H1 (cell line): ENCODE measurements around the gene ERC1. TPM values are rescaled to one million over a fixed set of nuclear protein-coding genes. Genes with fewer than 3 reads are reported as not detected.

ENCODE experiments used
- CTCF ChIA-PET: fragments of 300-600 bp; sonication (Branson Sonifier 250); formaldehyde crosslinking; loops from one replicate; lab custom pipeline; 2021; ENCODE audit not compliant: partially characterized antibody; lab: Charles Lee
- POLR2A ChIA-PET: fragments of 300-600 bp; sonication (Branson Sonifier 250); formaldehyde crosslinking; loops from one replicate; lab custom pipeline; 2021; ENCODE audit warnings: inconsistent platforms; ENCODE audit not compliant: partially characterized antibody; lab: Charles Lee
- DNase-seq, 2 experiments: peaks; one replicate each; pipeline versions ENCODE4 v3.0.0 to v3.0.0-alpha.2; 2010 to 2022; ENCODE audit warnings: low spot score in 2 of 2, low read depth in 1 of 2, mixed read lengths in 1 of 2
- FAIRE-seq: peaks from 2 replicates; lab custom pipeline; 2011; peaks lifted over from hg19 to GRCh38; lab: Jason Lieb, UNC
- H2AFZ ChIP-seq: 2 replicates; pipeline ENCODE4 v1.8.1; 2012; ENCODE audit warnings: low read length, inconsistent platforms
- H2AK5ac ChIP-seq: 2 replicates; pipeline ENCODE4 v1.6.1; 2013; ENCODE audit warnings: low read depth, low read length
- H2BK120ac ChIP-seq: replicated peaks from 2 replicates; pipeline ENCODE3; 2013; ENCODE audit warnings: low read depth, low read length, inconsistent platforms
- H2BK12ac ChIP-seq: 2 replicates; pipeline ENCODE4 v1.6.1; 2013; ENCODE audit warnings: low read depth, low read length
- H2BK15ac ChIP-seq: 2 replicates; pipeline ENCODE4 v1.6.1; 2013; ENCODE audit warnings: low read length
- H2BK20ac ChIP-seq: 2 replicates; pipeline ENCODE4 v1.6.1; 2013; ENCODE audit warnings: low read length
- H2BK5ac ChIP-seq: 2 replicates; pipeline ENCODE4 v1.6.1; 2013; ENCODE audit warnings: low read depth, low read length
- H3K14ac ChIP-seq: 2 replicates; pipeline ENCODE4 v1.6.1; 2013; ENCODE audit warnings: inconsistent platforms; ENCODE audit not compliant: insufficient read length
- H3K18ac ChIP-seq: 2 replicates; pipeline ENCODE4 v1.6.1; 2013; ENCODE audit warnings: low read length; ENCODE audit errors: extremely low read depth
- H3K23ac ChIP-seq: 2 replicates; pipeline ENCODE4 v1.6.1; 2013; ENCODE audit warnings: inconsistent platforms; ENCODE audit not compliant: insufficient read length
- H3K23me2 ChIP-seq: 2 replicates; pipeline ENCODE4 v1.6.1; 2013; ENCODE audit warnings: low read depth, low read length
- H3K27ac ChIP-seq: 2 replicates; pipeline ENCODE4 v1.6.1; 2011; ENCODE audit warnings: low read depth, low read length, inconsistent platforms
- H3K27me3 ChIP-seq, 4 experiments: replicated peaks in 1 of 4; 1 replicate in 1 of 4; 2 replicates in 3 of 4; pipeline versions ENCODE4 v1.6.1 to v1.8.1; 2011 to 2013; ENCODE audit warnings: low read length in 3 of 4, mild to moderate bottlenecking in 3 of 4, inconsistent platforms in 2 of 4, mixed read lengths in 2 of 4, moderate library complexity in 1 of 4; ENCODE audit not compliant: control insufficient read depth in 3 of 4, insufficient read depth in 3 of 4; ENCODE audit errors: extremely low read depth in 1 of 4
- H3K36me3 ChIP-seq, 4 experiments: 2 replicates each; pipeline versions ENCODE4 v1.6.1 to v1.8.1; 2011 to 2013; ENCODE audit warnings: mild to moderate bottlenecking in 4 of 4, low read length in 3 of 4, moderate library complexity in 2 of 4, control low read depth in 1 of 4, inconsistent platforms in 1 of 4; ENCODE audit not compliant: insufficient read depth in 4 of 4, control insufficient read depth in 2 of 4
- H3K4ac ChIP-seq: replicated peaks from 2 replicates; pipeline ENCODE3; 2013; ENCODE audit warnings: low read length, low read depth, mixed read lengths, inconsistent platforms; ENCODE audit not compliant: insufficient read length
- H3K4me1 ChIP-seq, 4 experiments: replicated peaks in 1 of 4; 1 replicate in 1 of 4; 2 replicates in 3 of 4; pipeline versions ENCODE4 v1.6.1 to v1.8.1; 2011 to 2013; ENCODE audit warnings: low read length in 3 of 4, inconsistent platforms in 2 of 4, mixed read lengths in 1 of 4; ENCODE audit not compliant: insufficient read depth in 4 of 4, control insufficient read depth in 3 of 4
- H3K4me2 ChIP-seq, 2 experiments: 2 replicates each; pipeline versions ENCODE4 v1.6.1 to v1.8.1; 2011 to 2013; ENCODE audit warnings: low read depth in 2 of 2, low read length in 2 of 2, control low read depth in 1 of 2, inconsistent platforms in 1 of 2, mild to moderate bottlenecking in 1 of 2; ENCODE audit not compliant: insufficient read depth in 1 of 2
- H3K4me3 ChIP-seq, 4 experiments: fragments of 200-600, 300-600 bp in 1 of 4; sonication (generic), shearing (Covaris generic), sonication (Bioruptor Twin) in 1 of 4; 2 replicates each; pipeline versions ENCODE4 v1.5.1 to v1.8.1; 2011 to 2016; ENCODE audit warnings: low read length in 4 of 4, low read depth in 3 of 4, control low read depth in 2 of 4, inconsistent platforms in 2 of 4, mild to moderate bottlenecking in 2 of 4, mixed read lengths in 1 of 4, moderate library complexity in 1 of 4; ENCODE audit not compliant: insufficient read depth in 2 of 4; ENCODE audit errors: extremely low read depth in 1 of 4
- H3K56ac ChIP-seq: replicated peaks from 2 replicates; pipeline ENCODE3; 2013; ENCODE audit warnings: low read depth, mild to moderate bottlenecking, mixed read lengths, low read length, inconsistent platforms; ENCODE audit not compliant: insufficient read length
- H3K79me1 ChIP-seq: 2 replicates; pipeline ENCODE4 v1.6.1; 2013; ENCODE audit warnings: low read depth, low read length, control low read depth
- H3K79me2 ChIP-seq, 2 experiments: 2 replicates each; pipeline versions ENCODE4 v1.6.1 to v1.8.1; 2012 to 2013; ENCODE audit warnings: low read length in 2 of 2, mild to moderate bottlenecking in 2 of 2, inconsistent platforms in 1 of 2; ENCODE audit not compliant: insufficient read depth in 2 of 2, control insufficient read depth in 1 of 2
- H3K9ac ChIP-seq, 4 experiments: replicated peaks in 1 of 4; 1 replicate in 1 of 4; 2 replicates in 3 of 4; pipeline versions ENCODE4 v1.6.1 to v1.8.1; 2011 to 2013; ENCODE audit warnings: low read depth in 3 of 4, low read length in 3 of 4, control low read depth in 2 of 4, mild to moderate bottlenecking in 2 of 4, moderate library complexity in 2 of 4, inconsistent platforms in 1 of 4; ENCODE audit errors: extremely low read depth in 1 of 4
- H3K9me3 ChIP-seq, 2 experiments: 2 replicates each; pipeline versions ENCODE4 v1.6.1 to v1.8.1; 2012 to 2013; ENCODE audit warnings: mild to moderate bottlenecking in 2 of 2, moderate library complexity in 2 of 2, control low read depth in 1 of 2, inconsistent platforms in 1 of 2, low read depth in 1 of 2, low read length in 1 of 2, mixed read lengths in 1 of 2; ENCODE audit not compliant: insufficient read depth in 2 of 2
- H4K20me1 ChIP-seq, 2 experiments: replicated peaks in 1 of 2; 2 replicates each; pipeline versions ENCODE3 to v1.8.1; 2011 to 2013; ENCODE audit warnings: inconsistent platforms in 2 of 2, low read length in 2 of 2, mild to moderate bottlenecking in 1 of 2; ENCODE audit not compliant: insufficient read depth in 2 of 2, control insufficient read depth in 1 of 2
- H4K5ac ChIP-seq: 2 replicates; pipeline ENCODE4 v1.6.1; 2013; ENCODE audit warnings: low read length, low read depth, mixed read lengths, inconsistent platforms; ENCODE audit not compliant: insufficient read length
- H4K8ac ChIP-seq: 2 replicates; pipeline ENCODE4 v1.8.0; 2013; ENCODE audit warnings: mild to moderate bottlenecking, moderate library complexity, low read length, inconsistent platforms; ENCODE audit not compliant: insufficient read depth; ENCODE audit errors: extremely low read depth
- H4K91ac ChIP-seq: replicated peaks from 2 replicates; pipeline ENCODE3; 2013; ENCODE audit warnings: low read length, mixed read lengths, inconsistent platforms; ENCODE audit not compliant: insufficient read length
- KDM4A ChIP-seq: IDR thresholded peaks from one replicate; pipeline ENCODE4 v1.7.1; 2012; ENCODE audit warnings: low read depth, mild to moderate bottlenecking, moderate library complexity, low read length, inconsistent platforms; ENCODE audit not compliant: severe bottlenecking
- WGBS, 2 experiments: shearing (Covaris generic) in 1 of 2; methylation state at CpG; one replicate each; pipeline versions ENCODE4 v1.1.6 to v1.1.7; 2013 to 2015; ENCODE audit warnings: low lambda C conversion rate in 2 of 2, mixed read lengths in 2 of 2, inconsistent platforms in 1 of 2, low coverage in 1 of 2, missing lambda C conversion rate in 1 of 2; ENCODE audit not compliant: insufficient replicate concordance in 2 of 2, insufficient coverage in 1 of 2, insufficient read length in 1 of 2; ENCODE audit errors: extremely low coverage in 1 of 2, missing lambda C conversion rate in 1 of 2; 5-methylcytosine and 5-hydroxymethylcytosine counted together
- polyA plus RNA-seq, 7 experiments: library from polyadenylated mRNA; depleted of rRNA in 3 of 7; stranded (reverse) in 5 of 7; unstranded in 2 of 7; fragments of >200 nt in 5 of 7; fragments of 200-250 nt in 2 of 7; gene quantifications; 1 replicate in 5 of 7; 2 replicates in 1 of 7; 4 replicates in 1 of 7; pipeline versions ENCODE4 v1.2.1 to v1.2.3, GENCODE V29; 2011 to 2013; ENCODE audit warnings: missing spikeins in 2 of 7, mixed read lengths in 2 of 7
- total RNA-seq: library from RNA; stranded (reverse); fragmentation: NEBNext Ultra II Directional; extraction: Animal tissue kit (Norgen Biotek cat#: 25700); gene quantifications from 2 replicates; pipeline ENCODE4 v1.2.1, GENCODE V29; 2021
- TF ChIP-seq, protein P1 (sequence below), 3 experiments: IDR thresholded peaks; 1 replicate in 2 of 3; 2 replicates in 1 of 3; pipeline versions ENCODE4 v1.5.1 to v1.6.1; 2011; ENCODE audit warnings: low read length in 3 of 3, mild to moderate bottlenecking in 3 of 3, inconsistent platforms in 2 of 3, low read depth in 1 of 3, moderate library complexity in 1 of 3; ENCODE audit not compliant: insufficient read depth in 1 of 3; ENCODE audit errors: control extremely low read depth in 1 of 3

ERC1 gene
- total and polyA plus RNA-seq, 2 of the 8 experiments (the other 6 are each of a cell fraction or from before 2014, with no cell fraction given) = 7.8 to 45.7 TPM

DNA sequence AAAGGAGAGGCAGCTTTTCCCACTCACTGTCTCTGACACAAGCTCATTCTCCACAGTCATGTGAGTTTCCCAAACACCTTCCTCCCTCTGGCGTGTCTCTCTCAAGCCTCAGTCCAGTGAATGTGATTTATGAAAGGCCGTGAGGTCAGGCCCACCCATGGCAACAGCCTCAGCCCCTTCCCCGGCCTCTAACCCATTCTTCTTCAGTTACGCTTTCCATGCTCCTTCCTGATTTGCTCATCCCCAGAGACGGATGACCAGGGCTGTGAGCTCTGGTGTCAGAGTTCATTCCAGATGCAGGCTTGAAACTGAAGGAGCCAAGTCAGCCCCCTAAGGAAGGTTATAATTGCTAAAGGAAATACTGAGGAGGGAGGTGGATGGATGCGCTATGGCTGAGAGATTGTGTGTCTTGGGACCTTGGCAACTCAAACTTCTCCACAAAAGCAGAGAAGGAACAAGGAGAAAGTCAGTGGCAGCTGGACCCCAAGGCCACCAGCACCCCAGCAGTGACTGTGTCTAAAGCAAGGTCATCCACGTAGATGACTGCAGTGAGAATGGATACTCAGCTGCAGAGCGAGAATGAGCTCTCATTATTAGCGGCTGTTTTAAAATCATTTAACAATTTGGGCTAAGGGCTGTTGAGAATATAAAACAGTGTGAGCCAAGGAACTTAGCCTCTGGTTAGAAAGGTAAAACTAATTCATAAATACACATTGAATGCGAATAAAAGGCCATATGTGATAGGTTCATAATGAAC is 519.2 kb downstream of the ERC1 start:
- Histone ChIP-seq H3K56ac (no peak overlapping the region), H3K9me3 (peaks cover 0 to 2% of the 10 kb centered on the region in 2 experiments; a peak in 1 of 4 replicates), H3K4ac (no peak overlapping the region), H4K20me1 (no peaks in the 10 kb centered on the region), H3K4me3 (no peak overlapping the region), H3K4me1 (no peaks in the 10 kb centered on the region; a peak in 1 of 7 replicates), H3K23me2 (no peaks in the 10 kb centered on the region), H3K79me1 (no peaks in the 10 kb centered on the region), H2BK20ac (no peak overlapping the region), H3K4me2 (no peak overlapping the region), H2BK12ac (no peak overlapping the region), H2BK120ac (no peak overlapping the region), H3K9ac (no peak overlapping the region), H3K14ac (no peak overlapping the region), H4K91ac (no peak overlapping the region), H2AK5ac (no peak overlapping the region), H3K79me2 (no peaks in the 10 kb centered on the region), H2BK5ac (no peak overlapping the region), H3K36me3 (no peaks in the 10 kb centered on the region), H2AFZ (no peak overlapping the region), H3K23ac (no peak overlapping the region), H3K18ac (no peak overlapping the region), H2BK15ac (no peak overlapping the region), H3K27ac (no peak overlapping the region), H4K8ac (no peak overlapping the region), H3K27me3 (no peaks in the 10 kb centered on the region), H4K5ac (no peak overlapping the region)
- DNase-seq (peak in 1 of 2 experiments; percentile 10), FAIRE-seq (no peak)
- POLR2A ChIA-PET = no interaction called here
- CTCF ChIA-PET = interaction anchor here (0.7 to 1.3 kb wide), 3 partner anchors 12 to 392 kb away, joined by 4 read pairs; no protein-coding TSS in a partner anchor
- 88% methylated on average over 10 of the region's 10 CpGs; no CpG with 5 or more reads in 1 of the 2 experiments for WGBS, 2 experiments
- no peak for TF ChIP-seq KDM4A
- TF ChIP-seq, protein P1, sequence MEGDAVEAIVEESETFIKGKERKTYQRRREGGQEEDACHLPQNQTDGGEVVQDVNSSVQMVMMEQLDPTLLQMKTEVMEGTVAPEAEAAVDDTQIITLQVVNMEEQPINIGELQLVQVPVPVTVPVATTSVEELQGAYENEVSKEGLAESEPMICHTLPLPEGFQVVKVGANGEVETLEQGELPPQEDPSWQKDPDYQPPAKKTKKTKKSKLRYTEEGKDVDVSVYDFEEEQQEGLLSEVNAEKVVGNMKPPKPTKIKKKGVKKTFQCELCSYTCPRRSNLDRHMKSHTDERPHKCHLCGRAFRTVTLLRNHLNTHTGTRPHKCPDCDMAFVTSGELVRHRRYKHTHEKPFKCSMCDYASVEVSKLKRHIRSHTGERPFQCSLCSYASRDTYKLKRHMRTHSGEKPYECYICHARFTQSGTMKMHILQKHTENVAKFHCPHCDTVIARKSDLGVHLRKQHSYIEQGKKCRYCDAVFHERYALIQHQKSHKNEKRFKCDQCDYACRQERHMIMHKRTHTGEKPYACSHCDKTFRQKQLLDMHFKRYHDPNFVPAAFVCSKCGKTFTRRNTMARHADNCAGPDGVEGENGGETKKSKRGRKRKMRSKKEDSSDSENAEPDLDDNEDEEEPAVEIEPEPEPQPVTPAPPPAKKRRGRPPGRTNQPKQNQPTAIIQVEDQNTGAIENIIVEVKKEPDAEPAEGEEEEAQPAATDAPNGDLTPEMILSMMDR (IDR thresholded peaks at IDR 0.05; ENCODE audit: control extremely low read depth in 1 of 3, insufficient read depth in 1 of 3, low read depth in 1 of 3, low read length in 3 of 3) = no peak
